HEK293T (cell line): ENCODE data around the gene TRAPPC11.

Experiments
- BHLHE40 ChIP-seq: fragments of 450-650 bp; IDR thresholded peaks from 2 replicates; pipeline ENCODE4 v1.6.1; 2016; ENCODE audit warnings: mild to moderate bottlenecking, moderate library complexity, borderline replicate concordance
- FOXK2 ChIP-seq: fragments of 450-650 bp; IDR thresholded peaks from 2 replicates; pipeline ENCODE4 v1.6.1; 2016; ENCODE audit warnings: mild to moderate bottlenecking
- HDGF ChIP-seq: fragments of 450-650 bp; IDR thresholded peaks from 2 replicates; pipeline ENCODE4 v1.6.1; 2017; ENCODE audit warnings: antibody characterized with exemption, borderline replicate concordance
- LEF1 ChIP-seq: fragments of 450-650 bp; IDR thresholded peaks from 2 replicates; pipeline ENCODE4 v1.6.1; 2017; ENCODE audit warnings: mild to moderate bottlenecking, borderline replicate concordance
- NFRKB ChIP-seq: fragments of 450-650 bp; IDR thresholded peaks from 2 replicates; pipeline ENCODE4 v1.6.1; 2016; ENCODE audit warnings: mild to moderate bottlenecking, moderate library complexity
- SP1 ChIP-seq: fragments of 450-650 bp; IDR thresholded peaks from 2 replicates; pipeline ENCODE4 v1.6.1; 2017
- SUZ12 ChIP-seq: fragments of 450-650 bp; IDR thresholded peaks from 2 replicates; pipeline ENCODE4 v1.6.1; 2016; ENCODE audit warnings: mild to moderate bottlenecking

DNA sequence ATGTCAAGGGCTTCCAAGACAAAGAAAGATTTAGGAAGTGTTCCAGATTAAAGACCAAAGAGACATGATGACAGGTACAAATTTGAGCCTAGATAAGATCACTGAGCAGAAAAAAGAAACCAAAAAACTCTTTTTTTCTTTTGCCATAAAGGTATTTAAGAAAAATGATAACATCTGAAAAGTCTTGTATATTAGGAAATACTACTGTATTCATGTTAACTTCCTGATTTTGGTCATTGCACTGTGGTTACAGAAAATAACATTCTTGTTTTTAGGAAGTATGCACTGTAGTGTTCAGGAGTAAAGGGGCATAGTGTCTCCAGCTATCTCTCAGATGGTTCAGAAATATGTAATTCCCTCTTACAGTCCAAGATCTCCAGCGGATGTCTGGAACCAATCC, 37.2 kb upstream of the TRAPPC11 start:
- TF ChIP-seq HDGF, result no peak
- TF ChIP-seq SUZ12, result no peak
- TF ChIP-seq LEF1, result no peak
- no peak for TF ChIP-seq FOXK2
- no peak for TF ChIP-seq BHLHE40
- TF ChIP-seq SP1, result no peak
- TF ChIP-seq NFRKB, result no peak
